GM19099 (cell line): ENCODE results near the gene PSMD1.

Source experiments
- POLR2A ChIP-seq: IDR thresholded peaks from 3 replicates; pipeline ENCODE4 v1.6.1; 2011; ENCODE audit warnings: low read depth; ENCODE audit not compliant: insufficient read length; ENCODE audit errors: extremely low read depth

Gene PSMD1

DNA sequence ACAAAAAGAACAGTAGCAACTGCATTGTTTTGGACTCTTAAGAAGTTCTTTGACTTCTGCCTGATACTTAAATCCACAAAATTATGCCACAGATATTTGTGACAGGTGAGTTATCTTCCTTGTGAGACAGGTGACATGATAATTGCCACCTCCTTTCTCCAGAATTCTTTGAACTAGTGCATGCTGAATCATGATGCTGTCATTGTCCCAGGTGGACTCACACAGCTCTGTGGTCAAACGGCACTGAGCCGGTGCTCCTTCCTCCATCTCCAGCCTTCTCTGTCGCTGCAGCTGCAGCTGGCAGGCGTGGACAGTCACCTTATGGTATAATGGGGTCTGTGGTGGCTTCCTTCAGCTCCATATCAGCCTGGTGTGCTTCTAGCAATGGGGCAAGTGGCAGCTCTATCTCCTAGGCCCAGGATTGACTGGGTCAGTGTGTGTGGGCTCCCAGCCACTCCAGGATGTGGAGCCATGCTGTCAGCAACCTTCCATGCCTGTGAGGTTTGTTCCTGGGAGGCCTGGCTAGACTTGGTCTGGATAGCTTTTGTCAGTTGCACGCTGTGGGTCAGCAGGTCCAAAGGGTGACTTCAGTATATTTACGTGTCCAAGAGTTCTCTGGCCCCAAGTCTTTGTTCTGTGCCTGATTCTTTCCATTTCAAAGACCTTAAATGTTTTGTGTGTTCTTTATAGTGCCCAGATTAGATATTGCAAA, 157.4 kb downstream of the PSMD1 start:
- no peak for TF ChIP-seq POLR2A

GRCh38 chr2:231218366-231218765, 161.7 kb downstream of the PSMD1 start:
- no peak for TF ChIP-seq POLR2A

- TF ChIP-seq POLR2A: no peak
These were observed 162.6 kb downstream of the PSMD1 start for GRCh38 chr2:231219289-231219688.

DNA sequence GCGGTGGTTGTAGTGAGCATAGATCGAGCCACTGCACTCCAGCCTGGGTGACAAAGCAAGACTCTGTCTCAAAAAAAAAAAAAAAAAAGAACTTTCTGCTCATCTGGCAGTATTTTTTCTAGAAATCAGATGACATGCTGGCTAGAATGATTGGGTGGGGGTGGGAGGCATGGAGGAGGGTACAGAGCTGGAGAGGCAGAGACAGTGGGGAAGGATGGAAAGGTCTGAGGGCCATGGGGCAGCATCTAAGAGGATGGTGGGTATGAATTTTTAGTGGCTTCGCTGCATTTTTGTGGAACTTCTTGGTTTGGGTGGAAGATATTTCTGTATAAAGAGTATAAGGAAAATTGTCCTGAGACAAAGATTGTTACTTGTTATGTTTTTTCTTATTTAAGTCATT, 165.1 kb downstream of the PSMD1 start:
- no peak for TF ChIP-seq POLR2A
